H1 (cell line): ENCODE data around the gene LGR4. TPM values are rescaled to one million over a fixed set of nuclear protein-coding genes. Genes with fewer than 3 reads are reported as not detected.

Experiments
- CTCF ChIA-PET: fragments of 300-600 bp; sonication (Branson Sonifier 250); formaldehyde crosslinking; loops from one replicate; lab custom pipeline; 2021; ENCODE audit not compliant: partially characterized antibody; lab: Charles Lee
- POLR2A ChIA-PET: fragments of 300-600 bp; sonication (Branson Sonifier 250); formaldehyde crosslinking; loops from one replicate; lab custom pipeline; 2021; ENCODE audit warnings: inconsistent platforms; ENCODE audit not compliant: partially characterized antibody; lab: Charles Lee
- DNase-seq, 2 experiments: peaks; one replicate each; pipeline versions ENCODE4 v3.0.0 to v3.0.0-alpha.2; 2010 to 2022; ENCODE audit warnings: low spot score in 2 of 2, low read depth in 1 of 2, mixed read lengths in 1 of 2
- FAIRE-seq: peaks from 2 replicates; lab custom pipeline; 2011; peaks lifted over from hg19 to GRCh38; lab: Jason Lieb, UNC
- H2AFZ ChIP-seq: 2 replicates; pipeline ENCODE4 v1.8.1; 2012; ENCODE audit warnings: low read length, inconsistent platforms
- H2AK5ac ChIP-seq: 2 replicates; pipeline ENCODE4 v1.6.1; 2013; ENCODE audit warnings: low read depth, low read length
- H2BK120ac ChIP-seq: replicated peaks from 2 replicates; pipeline ENCODE3; 2013; ENCODE audit warnings: low read depth, low read length, inconsistent platforms
- H2BK12ac ChIP-seq: 2 replicates; pipeline ENCODE4 v1.6.1; 2013; ENCODE audit warnings: low read depth, low read length
- H2BK15ac ChIP-seq: 2 replicates; pipeline ENCODE4 v1.6.1; 2013; ENCODE audit warnings: low read length
- H2BK20ac ChIP-seq: 2 replicates; pipeline ENCODE4 v1.6.1; 2013; ENCODE audit warnings: low read length
- H2BK5ac ChIP-seq: 2 replicates; pipeline ENCODE4 v1.6.1; 2013; ENCODE audit warnings: low read depth, low read length
- H3K14ac ChIP-seq: 2 replicates; pipeline ENCODE4 v1.6.1; 2013; ENCODE audit warnings: inconsistent platforms; ENCODE audit not compliant: insufficient read length
- H3K18ac ChIP-seq: 2 replicates; pipeline ENCODE4 v1.6.1; 2013; ENCODE audit warnings: low read length; ENCODE audit errors: extremely low read depth
- H3K23ac ChIP-seq: 2 replicates; pipeline ENCODE4 v1.6.1; 2013; ENCODE audit warnings: inconsistent platforms; ENCODE audit not compliant: insufficient read length
- H3K23me2 ChIP-seq: 2 replicates; pipeline ENCODE4 v1.6.1; 2013; ENCODE audit warnings: low read depth, low read length
- H3K27ac ChIP-seq: 2 replicates; pipeline ENCODE4 v1.6.1; 2011; ENCODE audit warnings: low read depth, low read length, inconsistent platforms
- H3K27me3 ChIP-seq, 4 experiments: replicated peaks in 1 of 4; 1 replicate in 1 of 4; 2 replicates in 3 of 4; pipeline versions ENCODE4 v1.6.1 to v1.8.1; 2011 to 2013; ENCODE audit warnings: low read length in 3 of 4, mild to moderate bottlenecking in 3 of 4, inconsistent platforms in 2 of 4, mixed read lengths in 2 of 4, moderate library complexity in 1 of 4; ENCODE audit not compliant: control insufficient read depth in 3 of 4, insufficient read depth in 3 of 4; ENCODE audit errors: extremely low read depth in 1 of 4
- H3K36me3 ChIP-seq, 4 experiments: 2 replicates each; pipeline versions ENCODE4 v1.6.1 to v1.8.1; 2011 to 2013; ENCODE audit warnings: mild to moderate bottlenecking in 4 of 4, low read length in 3 of 4, moderate library complexity in 2 of 4, control low read depth in 1 of 4, inconsistent platforms in 1 of 4; ENCODE audit not compliant: insufficient read depth in 4 of 4, control insufficient read depth in 2 of 4
- H3K4ac ChIP-seq: replicated peaks from 2 replicates; pipeline ENCODE3; 2013; ENCODE audit warnings: low read length, low read depth, mixed read lengths, inconsistent platforms; ENCODE audit not compliant: insufficient read length
- H3K4me1 ChIP-seq, 4 experiments: replicated peaks in 1 of 4; 1 replicate in 1 of 4; 2 replicates in 3 of 4; pipeline versions ENCODE4 v1.6.1 to v1.8.1; 2011 to 2013; ENCODE audit warnings: low read length in 3 of 4, inconsistent platforms in 2 of 4, mixed read lengths in 1 of 4; ENCODE audit not compliant: insufficient read depth in 4 of 4, control insufficient read depth in 3 of 4
- H3K4me2 ChIP-seq, 2 experiments: 2 replicates each; pipeline versions ENCODE4 v1.6.1 to v1.8.1; 2011 to 2013; ENCODE audit warnings: low read depth in 2 of 2, low read length in 2 of 2, control low read depth in 1 of 2, inconsistent platforms in 1 of 2, mild to moderate bottlenecking in 1 of 2; ENCODE audit not compliant: insufficient read depth in 1 of 2
- H3K4me3 ChIP-seq, 4 experiments: fragments of 200-600, 300-600 bp in 1 of 4; sonication (generic), shearing (Covaris generic), sonication (Bioruptor Twin) in 1 of 4; 2 replicates each; pipeline versions ENCODE4 v1.5.1 to v1.8.1; 2011 to 2016; ENCODE audit warnings: low read length in 4 of 4, low read depth in 3 of 4, control low read depth in 2 of 4, inconsistent platforms in 2 of 4, mild to moderate bottlenecking in 2 of 4, mixed read lengths in 1 of 4, moderate library complexity in 1 of 4; ENCODE audit not compliant: insufficient read depth in 2 of 4; ENCODE audit errors: extremely low read depth in 1 of 4
- H3K56ac ChIP-seq: replicated peaks from 2 replicates; pipeline ENCODE3; 2013; ENCODE audit warnings: low read depth, mild to moderate bottlenecking, mixed read lengths, low read length, inconsistent platforms; ENCODE audit not compliant: insufficient read length
- H3K79me1 ChIP-seq: 2 replicates; pipeline ENCODE4 v1.6.1; 2013; ENCODE audit warnings: low read depth, low read length, control low read depth
- H3K79me2 ChIP-seq, 2 experiments: 2 replicates each; pipeline versions ENCODE4 v1.6.1 to v1.8.1; 2012 to 2013; ENCODE audit warnings: low read length in 2 of 2, mild to moderate bottlenecking in 2 of 2, inconsistent platforms in 1 of 2; ENCODE audit not compliant: insufficient read depth in 2 of 2, control insufficient read depth in 1 of 2
- H3K9ac ChIP-seq, 4 experiments: replicated peaks in 1 of 4; 1 replicate in 1 of 4; 2 replicates in 3 of 4; pipeline versions ENCODE4 v1.6.1 to v1.8.1; 2011 to 2013; ENCODE audit warnings: low read depth in 3 of 4, low read length in 3 of 4, control low read depth in 2 of 4, mild to moderate bottlenecking in 2 of 4, moderate library complexity in 2 of 4, inconsistent platforms in 1 of 4; ENCODE audit errors: extremely low read depth in 1 of 4
- H3K9me3 ChIP-seq, 2 experiments: 2 replicates each; pipeline versions ENCODE4 v1.6.1 to v1.8.1; 2012 to 2013; ENCODE audit warnings: mild to moderate bottlenecking in 2 of 2, moderate library complexity in 2 of 2, control low read depth in 1 of 2, inconsistent platforms in 1 of 2, low read depth in 1 of 2, low read length in 1 of 2, mixed read lengths in 1 of 2; ENCODE audit not compliant: insufficient read depth in 2 of 2
- H4K20me1 ChIP-seq, 2 experiments: replicated peaks in 1 of 2; 2 replicates each; pipeline versions ENCODE3 to v1.8.1; 2011 to 2013; ENCODE audit warnings: inconsistent platforms in 2 of 2, low read length in 2 of 2, mild to moderate bottlenecking in 1 of 2; ENCODE audit not compliant: insufficient read depth in 2 of 2, control insufficient read depth in 1 of 2
- H4K5ac ChIP-seq: 2 replicates; pipeline ENCODE4 v1.6.1; 2013; ENCODE audit warnings: low read length, low read depth, mixed read lengths, inconsistent platforms; ENCODE audit not compliant: insufficient read length
- H4K8ac ChIP-seq: 2 replicates; pipeline ENCODE4 v1.8.0; 2013; ENCODE audit warnings: mild to moderate bottlenecking, moderate library complexity, low read length, inconsistent platforms; ENCODE audit not compliant: insufficient read depth; ENCODE audit errors: extremely low read depth
- H4K91ac ChIP-seq: replicated peaks from 2 replicates; pipeline ENCODE3; 2013; ENCODE audit warnings: low read length, mixed read lengths, inconsistent platforms; ENCODE audit not compliant: insufficient read length
- ASH2L ChIP-seq: fragments of 200-600, 300-600 bp; sonication (generic); IDR thresholded peaks from one replicate; pipeline ENCODE4 v1.7.1; 2017; ENCODE audit warnings: low read length
- E2F6 ChIP-seq: IDR thresholded peaks from 2 replicates; pipeline ENCODE4 v1.6.1; 2012; ENCODE audit warnings: inconsistent platforms
- EGR1 ChIP-seq: IDR thresholded peaks from 2 replicates; pipeline ENCODE4 v1.6.1; 2011; ENCODE audit warnings: low read depth, low read length, borderline replicate concordance
- FOSL1 ChIP-seq: IDR thresholded peaks from 2 replicates; pipeline ENCODE4 v1.6.1; 2011; ENCODE audit warnings: mild to moderate bottlenecking, low read depth, low read length, moderate library complexity; ENCODE audit not compliant: insufficient read depth
- JUND ChIP-seq: IDR thresholded peaks from 2 replicates; pipeline ENCODE4 v1.6.1; 2011; ENCODE audit warnings: mild to moderate bottlenecking, improper control_type of control experiment, low read length
- KDM1A ChIP-seq: fragments of 200-600, 300-600 bp; sonication (generic); IDR thresholded peaks from 2 replicates; pipeline ENCODE4 v1.7.1; 2016; ENCODE audit warnings: mild to moderate bottlenecking, low read length, borderline replicate concordance
- MAFK ChIP-seq: IDR thresholded peaks from 2 replicates; pipeline ENCODE4 v1.6.1; 2012; ENCODE audit warnings: low read depth, mild to moderate bottlenecking, improper control_type of control experiment, low read length
- MAX ChIP-seq: IDR thresholded peaks from 2 replicates; pipeline ENCODE4 v1.6.1; 2012; ENCODE audit warnings: inconsistent platforms
- NANOG ChIP-seq: IDR thresholded peaks from 2 replicates; pipeline ENCODE4 v1.6.1; 2011; ENCODE audit warnings: low read length, low read depth, mild to moderate bottlenecking, inconsistent platforms; ENCODE audit not compliant: insufficient read depth, poor library complexity, severe bottlenecking
- PHF8 ChIP-seq: fragments of 200-600 bp; sonication (generic); conservative IDR thresholded peaks from 2 replicates; pipeline ENCODE4 v1.7.1; 2012; ENCODE audit warnings: low read depth, mild to moderate bottlenecking, inconsistent platforms, low read length, moderate library complexity
- SIX5 ChIP-seq: IDR thresholded peaks from 2 replicates; pipeline ENCODE4 v1.6.1; 2011; ENCODE audit warnings: mild to moderate bottlenecking, low read depth, low read length
- SP2 ChIP-seq: IDR thresholded peaks from 2 replicates; pipeline ENCODE4 v1.6.1; 2012; ENCODE audit warnings: mild to moderate bottlenecking, low read length, inconsistent platforms
- YY1 ChIP-seq: IDR thresholded peaks from 2 replicates; pipeline ENCODE4 v1.6.1; 2011; ENCODE audit warnings: low read depth, mild to moderate bottlenecking, low read length
- polyA plus RNA-seq, 7 experiments: library from polyadenylated mRNA; depleted of rRNA in 3 of 7; stranded (reverse) in 5 of 7; unstranded in 2 of 7; fragments of >200 nt in 5 of 7; fragments of 200-250 nt in 2 of 7; gene quantifications; 1 replicate in 5 of 7; 2 replicates in 1 of 7; 4 replicates in 1 of 7; pipeline versions ENCODE4 v1.2.1 to v1.2.3, GENCODE V29; 2011 to 2013; ENCODE audit warnings: missing spikeins in 2 of 7, mixed read lengths in 2 of 7
- total RNA-seq: library from RNA; stranded (reverse); fragmentation: NEBNext Ultra II Directional; extraction: Animal tissue kit (Norgen Biotek cat#: 25700); gene quantifications from 2 replicates; pipeline ENCODE4 v1.2.1, GENCODE V29; 2021

Gene LGR4
- total and polyA plus RNA-seq, 2 of the 8 experiments (the other 6 are each of a cell fraction or from before 2014, with no cell fraction given), result 26.6 to 61.7 TPM

GRCh38 chr11:27456795-27457329, 15.7 kb downstream of the LGR4 start:
- H3K4ac ChIP-seq, result no peak overlapping the region
- no peak overlapping the region for H2AFZ ChIP-seq
- no peak overlapping the region for H4K5ac ChIP-seq
- no peak overlapping the region for H2BK15ac ChIP-seq
- H2BK20ac ChIP-seq, result no peak overlapping the region
- peaks cover 0 to 6% of the 10 kb centered on the region in 2 experiments for H4K20me1 ChIP-seq
- no peak overlapping the region for H3K23ac ChIP-seq
- no peak overlapping the region for H2BK5ac ChIP-seq
- no peaks in the 10 kb centered on the region for H3K27me3 ChIP-seq
- no peak overlapping the region for H4K8ac ChIP-seq
- no peaks in the 10 kb centered on the region; the same call in 1 of the 2 replicates for H3K23me2 ChIP-seq
- no peak overlapping the region for H3K4me3 ChIP-seq
- peaks cover 0 to 22% (median 10%) of the 10 kb centered on the region in 4 experiments; a peak in 4 of 7 replicates for H3K4me1 ChIP-seq
- POLR2A ChIA-PET, result interaction anchor here (1.0 to 4.6 kb wide), 3 partner anchors 9 to 13 kb away, joined by 3 to 23 read pairs (median 4); no protein-coding TSS in a partner anchor
- H2BK120ac ChIP-seq, result no peak overlapping the region
- no peak overlapping the region for H2AK5ac ChIP-seq
- DNase-seq (no peak), FAIRE-seq (no peak)
- CTCF ChIA-PET, result interaction anchor here (1.2 kb wide), 1 partner anchor 30 kb away, joined by 4 read pairs; no protein-coding TSS in a partner anchor
- peaks cover 0 to 4% (median 1%) of the 10 kb centered on the region in 4 experiments; a peak in 2 of 8 replicates for H3K36me3 ChIP-seq
- H4K91ac ChIP-seq, result no peak overlapping the region
- H3K14ac ChIP-seq, result no peak overlapping the region
- H3K27ac ChIP-seq, result no peak overlapping the region
- 0 out of 4 replicates have a peak, but pooled peaks cover 0 to 2% of the 10 kb centered on the region in 2 experiments for H3K9me3 ChIP-seq
- peaks cover 4% of the 10 kb centered on the region for H3K79me1 ChIP-seq
- no peak overlapping the region for H3K18ac ChIP-seq
- no peak overlapping the region for H3K4me2 ChIP-seq
- no peak overlapping the region for H2BK12ac ChIP-seq
- no peak overlapping the region for H3K9ac ChIP-seq
- H3K56ac ChIP-seq, result no peak overlapping the region
- H3K79me2 ChIP-seq, result peaks cover 37 to 98% of the 10 kb centered on the region in 2 experiments
- no peak for TF ChIP-seq SIX5
- no peak for TF ChIP-seq JUND
- no peak for TF ChIP-seq FOSL1
- no peak for TF ChIP-seq E2F6
- no peak for TF ChIP-seq PHF8
- TF ChIP-seq MAX, result no peak
- no peak for TF ChIP-seq SP2
- no peak for TF ChIP-seq EGR1
- TF ChIP-seq YY1, result no peak
- TF ChIP-seq KDM1A, result no peak
- TF ChIP-seq NANOG, result no peak
- no peak for TF ChIP-seq MAFK
- TF ChIP-seq ASH2L, result no peak
